WERI-Rb-1 (cell line): ENCODE results near the gene SDHAF3.
A peak's percentile ranks its signal among the peaks of the same experiment; 100 is the strongest.

Experiments used
- DNase-seq: peaks from one replicate; pipeline ENCODE4 v3.0.0-alpha.2; 2020
- H3K27ac ChIP-seq: fragments of 250-450 bp; sonication (Bioruptor Pico); 2 replicates; pipeline ENCODE4 v1.5.1; 2020; ENCODE audit warnings: mild to moderate bottlenecking, moderate library complexity
- H3K27me3 ChIP-seq: fragments of 250-450 bp; sonication (Bioruptor Pico); 2 replicates; pipeline ENCODE4 v1.5.1; 2021; ENCODE audit warnings: mild to moderate bottlenecking, low read depth, moderate library complexity; ENCODE audit not compliant: insufficient read depth, severe bottlenecking
- H3K36me3 ChIP-seq: fragments of 250-450 bp; sonication (Bioruptor Pico); 2 replicates; pipeline ENCODE4 v1.5.1; 2020; ENCODE audit warnings: mild to moderate bottlenecking, moderate library complexity
- H3K4me3 ChIP-seq: 2 replicates; pipeline ENCODE4 v1.5.1; 2011; ENCODE audit warnings: low read depth, mild to moderate bottlenecking, control low read depth, low read length
- H3K9me3 ChIP-seq: fragments of 250-450 bp; sonication (Bioruptor Pico); 2 replicates; pipeline ENCODE4 v1.5.1; 2021; ENCODE audit warnings: mild to moderate bottlenecking, moderate library complexity; ENCODE audit not compliant: severe bottlenecking
- TF ChIP-seq, protein P1 (sequence below): IDR thresholded peaks from 2 replicates; pipeline ENCODE4 v1.5.1; 2011; ENCODE audit warnings: low read depth, mild to moderate bottlenecking, control low read depth, inconsistent platforms, low read length

Gene SDHAF3

DNA sequence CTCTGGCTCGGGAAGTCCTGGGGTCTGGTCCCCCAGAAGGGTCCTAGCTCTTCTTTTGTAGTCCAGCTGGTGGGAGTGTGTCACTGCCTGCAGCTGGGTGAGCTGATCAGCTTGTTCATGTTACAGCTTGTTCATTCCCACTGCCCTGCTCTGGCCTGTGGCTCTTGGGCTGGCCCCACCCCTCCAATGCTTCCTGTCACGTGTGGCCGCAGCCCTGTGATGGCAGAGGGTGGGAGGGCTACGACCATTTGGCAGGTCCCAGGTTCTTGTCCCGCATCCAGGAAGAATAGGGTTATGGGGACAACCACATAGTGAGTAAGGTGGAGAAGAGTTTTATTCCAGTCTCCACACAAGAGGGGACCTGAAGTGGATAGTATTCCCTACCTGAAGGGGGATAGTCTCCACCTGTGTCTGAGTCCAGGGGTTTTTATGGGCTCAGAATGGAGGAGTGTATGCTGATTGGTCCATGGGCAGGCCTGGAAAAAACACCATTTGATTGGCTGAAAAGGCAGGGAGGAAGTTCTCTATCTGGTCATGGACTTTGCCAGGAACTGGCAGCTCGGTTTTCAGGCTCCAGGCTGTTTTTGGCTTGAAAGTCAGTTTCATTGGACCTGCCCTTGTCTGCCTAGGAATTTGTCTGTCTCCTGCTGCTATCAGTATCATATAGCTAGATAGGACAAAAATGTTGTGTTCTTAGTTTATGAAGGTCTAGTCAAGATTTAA lies 13.1 kb downstream of the SDHAF3 start:
- DNase-seq, result no peak
- Histone ChIP-seq H3K27me3 (no peaks in the 10 kb centered on the region), H3K36me3 (no peaks in the 10 kb centered on the region), H3K9me3 (no peaks in the 10 kb centered on the region), H3K27ac (no peak overlapping the region), H3K4me3 (no peak overlapping the region)
- TF ChIP-seq, protein P1, sequence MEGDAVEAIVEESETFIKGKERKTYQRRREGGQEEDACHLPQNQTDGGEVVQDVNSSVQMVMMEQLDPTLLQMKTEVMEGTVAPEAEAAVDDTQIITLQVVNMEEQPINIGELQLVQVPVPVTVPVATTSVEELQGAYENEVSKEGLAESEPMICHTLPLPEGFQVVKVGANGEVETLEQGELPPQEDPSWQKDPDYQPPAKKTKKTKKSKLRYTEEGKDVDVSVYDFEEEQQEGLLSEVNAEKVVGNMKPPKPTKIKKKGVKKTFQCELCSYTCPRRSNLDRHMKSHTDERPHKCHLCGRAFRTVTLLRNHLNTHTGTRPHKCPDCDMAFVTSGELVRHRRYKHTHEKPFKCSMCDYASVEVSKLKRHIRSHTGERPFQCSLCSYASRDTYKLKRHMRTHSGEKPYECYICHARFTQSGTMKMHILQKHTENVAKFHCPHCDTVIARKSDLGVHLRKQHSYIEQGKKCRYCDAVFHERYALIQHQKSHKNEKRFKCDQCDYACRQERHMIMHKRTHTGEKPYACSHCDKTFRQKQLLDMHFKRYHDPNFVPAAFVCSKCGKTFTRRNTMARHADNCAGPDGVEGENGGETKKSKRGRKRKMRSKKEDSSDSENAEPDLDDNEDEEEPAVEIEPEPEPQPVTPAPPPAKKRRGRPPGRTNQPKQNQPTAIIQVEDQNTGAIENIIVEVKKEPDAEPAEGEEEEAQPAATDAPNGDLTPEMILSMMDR, result no peak

DNA sequence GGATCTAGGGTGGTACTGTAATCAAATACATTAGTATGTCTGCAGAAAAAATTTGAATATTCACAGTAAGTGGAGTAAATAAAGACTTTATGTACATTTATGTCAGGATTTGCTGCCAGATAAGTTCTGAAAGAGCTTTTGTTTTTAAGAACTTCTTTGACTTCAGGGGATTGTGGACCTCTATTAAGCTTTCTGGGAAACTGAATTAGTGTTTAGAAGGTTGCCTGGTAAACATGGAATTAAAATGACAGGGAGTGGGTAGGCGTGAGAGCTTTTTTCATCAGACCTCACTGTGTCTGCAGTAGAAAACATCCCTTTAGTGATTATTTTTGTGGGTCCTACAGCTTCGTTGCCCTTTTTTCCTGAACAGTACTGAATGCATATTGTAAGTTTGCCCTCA lies 15.7 kb downstream of the SDHAF3 start:
- Histone ChIP-seq H3K4me3 (no peak overlapping the region), H3K27ac (no peak overlapping the region), H3K27me3 (no peaks in the 10 kb centered on the region), H3K36me3 (no peaks in the 10 kb centered on the region), H3K9me3 (no peaks in the 10 kb centered on the region)
- TF ChIP-seq, protein P1, result no peak
- DNase-seq, result no peak

DNA sequence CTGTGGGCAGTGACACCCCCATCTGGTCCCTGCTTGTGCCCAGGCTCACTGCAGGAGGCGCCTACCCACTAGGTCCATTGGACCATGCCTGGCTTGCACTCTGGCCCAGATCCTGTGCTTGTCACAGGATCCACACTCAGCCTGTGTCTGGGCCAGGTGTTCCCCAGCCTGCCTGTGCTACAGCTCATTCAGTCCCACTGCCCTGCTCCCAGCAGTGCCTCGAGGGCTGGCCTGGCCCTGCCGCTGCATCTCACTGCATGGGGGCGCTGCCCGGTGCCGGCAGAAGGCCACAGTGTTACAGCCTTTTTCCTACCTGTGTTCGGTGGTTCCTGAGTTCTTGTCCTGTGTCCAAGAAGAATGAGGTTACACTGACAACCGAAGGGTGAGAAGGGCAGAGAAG lies 21.3 kb downstream of the SDHAF3 start:
- peaks cover 2% of the 10 kb centered on the region; the same call in 1 of the 2 replicates for H3K36me3 ChIP-seq
- H3K4me3 ChIP-seq, result no peak overlapping the region
- TF ChIP-seq, protein P1, result no peak
- no peak for DNase-seq
- no peaks in the 10 kb centered on the region for H3K27me3 ChIP-seq
- H3K27ac ChIP-seq, result no peak overlapping the region
- peaks cover 4% of the 10 kb centered on the region for H3K9me3 ChIP-seq

DNA sequence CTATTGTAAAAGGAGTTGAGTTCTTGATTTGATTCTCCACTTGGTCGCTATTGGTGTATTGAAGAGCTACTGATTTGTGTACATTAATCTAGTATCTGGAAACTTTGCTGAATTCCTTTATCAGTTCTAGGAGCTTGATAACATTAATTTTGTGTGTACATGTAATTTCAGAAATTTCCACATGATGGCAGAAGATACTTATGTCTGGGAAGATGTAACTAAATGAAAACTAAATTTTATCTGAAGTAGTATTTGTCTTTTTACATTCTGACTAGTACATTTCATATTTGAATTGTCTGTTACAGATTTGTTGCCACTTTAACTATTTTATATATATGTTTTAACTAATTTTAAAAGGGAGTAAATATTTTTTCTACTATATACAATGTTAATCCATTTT lies 27.6 kb downstream of the SDHAF3 start:
- no peaks in the 10 kb centered on the region for H3K27me3 ChIP-seq
- no peaks in the 10 kb centered on the region for H3K9me3 ChIP-seq
- TF ChIP-seq, protein P1, result 0 out of 2 replicates have a peak, but pooled peaks have one; percentile 6
- no peaks in the 10 kb centered on the region for H3K36me3 ChIP-seq
- DNase-seq, result no peak
- no peak overlapping the region for H3K4me3 ChIP-seq
- no peak overlapping the region for H3K27ac ChIP-seq

DNA sequence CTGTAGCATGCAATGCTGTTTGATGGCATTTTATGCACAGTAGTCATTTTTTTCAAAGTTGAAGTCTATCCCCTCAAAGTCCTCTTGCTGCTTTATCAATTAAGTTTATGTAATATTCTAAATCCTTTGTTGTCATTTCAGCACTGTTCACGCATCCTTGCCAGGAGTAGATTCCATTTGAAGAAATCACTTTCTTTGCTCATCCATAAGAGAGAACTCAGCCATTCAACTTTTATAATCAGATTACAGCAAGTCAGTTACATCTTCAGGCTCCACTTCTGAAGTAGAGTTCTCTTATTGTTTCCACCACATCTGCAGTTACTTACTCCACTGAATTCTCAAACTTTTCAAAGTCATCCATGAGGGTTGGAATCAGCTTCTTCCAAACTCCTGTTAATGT lies 32.3 kb downstream of the SDHAF3 start:
- Histone ChIP-seq H3K27me3 (no peaks in the 10 kb centered on the region), H3K36me3 (no peaks in the 10 kb centered on the region), H3K4me3 (no peak overlapping the region), H3K27ac (no peak overlapping the region), H3K9me3 (no peaks in the 10 kb centered on the region)
- DNase-seq, result no peak
- TF ChIP-seq, protein P1, result no peak
